GM19035 (cell line): ENCODE measurements around the gene ZNF296.

Source experiments
- ATAC-seq: cut with Tn5 transposase; IDR thresholded peaks from one replicate; pipeline ENCODE4 v1.9.1; 2021; ENCODE audit not compliant: unreplicated experiment

Gene ZNF296

GRCh38 chr19:45103508-45104319 lies 27.4 kb upstream of the ZNF296 start:
- ATAC-seq: no peak

- no peak for ATAC-seq
These were observed 26.9 kb upstream of the ZNF296 start for GRCh38 chr19:45103156-45103507.

- ATAC-seq: no peak
These were observed 26.2 kb upstream of the ZNF296 start for GRCh38 chr19:45102481-45102880.

GRCh38 chr19:45101806-45102205 lies 25.5 kb upstream of the ZNF296 start:
- ATAC-seq: no peak

- no peak for ATAC-seq
These were observed 24.6 kb upstream of the ZNF296 start for GRCh38 chr19:45100846-45101252.

- ATAC-seq: no peak
These were observed 23.9 kb upstream of the ZNF296 start for GRCh38 chr19:45100201-45100600.

- no peak for ATAC-seq
These were observed 23.4 kb upstream of the ZNF296 start for GRCh38 chr19:45099467-45100191.

- no peak for ATAC-seq
These were observed 22.5 kb upstream of the ZNF296 start for GRCh38 chr19:45098521-45099466.

- ATAC-seq: no peak
These were observed 21.7 kb upstream of the ZNF296 start for GRCh38 chr19:45097776-45098520.

- ATAC-seq: no peak
These were observed 21.1 kb upstream of the ZNF296 start for GRCh38 chr19:45097450-45097775.

GRCh38 chr19:45096700-45097099 lies 20.4 kb upstream of the ZNF296 start:
- no peak for ATAC-seq

GRCh38 chr19:45095496-45096413 lies 19.5 kb upstream of the ZNF296 start:
- ATAC-seq: no peak

GRCh38 chr19:45094707-45095106 lies 18.4 kb upstream of the ZNF296 start:
- no peak for ATAC-seq

- ATAC-seq: no peak
These were observed 17.9 kb upstream of the ZNF296 start for GRCh38 chr19:45094137-45094536.

GRCh38 chr19:45092747-45093678 lies 16.7 kb upstream of the ZNF296 start, which contains the start of gene PPP1R37:
Gene PPP1R37 (plus strand): TSS chr19:45093179. CDS start chr19:45093326, 147 bp downstream.
- peak; percentile 64 for ATAC-seq

GRCh38 chr19:45091031-45091923 lies 15.0 kb upstream of the ZNF296 start:
- peak; percentile 67 for ATAC-seq

GRCh38 chr19:45090606-45091005 lies 14.3 kb upstream of the ZNF296 start:
- ATAC-seq: no peak
